NCI-H128 (cell line): Measurements from ENCODE around the gene DNAJB12.
"Not testable (repeated sequence)": the region's sequence is repeated elsewhere in the genome, so short reads cannot be mapped to it uniquely, and the experiment has no call there.

Source experiments
- DNase-seq: peaks from one replicate; lab custom pipeline; 2025; ENCODE audit not compliant: unreplicated experiment; lab: John Stamatoyannopoulos, UW

Gene DNAJB12

GRCh38 chr10:72353965-72354355, 759 bp downstream of the DNAJB12 start:
- DNase-seq, result no peak

DNA sequence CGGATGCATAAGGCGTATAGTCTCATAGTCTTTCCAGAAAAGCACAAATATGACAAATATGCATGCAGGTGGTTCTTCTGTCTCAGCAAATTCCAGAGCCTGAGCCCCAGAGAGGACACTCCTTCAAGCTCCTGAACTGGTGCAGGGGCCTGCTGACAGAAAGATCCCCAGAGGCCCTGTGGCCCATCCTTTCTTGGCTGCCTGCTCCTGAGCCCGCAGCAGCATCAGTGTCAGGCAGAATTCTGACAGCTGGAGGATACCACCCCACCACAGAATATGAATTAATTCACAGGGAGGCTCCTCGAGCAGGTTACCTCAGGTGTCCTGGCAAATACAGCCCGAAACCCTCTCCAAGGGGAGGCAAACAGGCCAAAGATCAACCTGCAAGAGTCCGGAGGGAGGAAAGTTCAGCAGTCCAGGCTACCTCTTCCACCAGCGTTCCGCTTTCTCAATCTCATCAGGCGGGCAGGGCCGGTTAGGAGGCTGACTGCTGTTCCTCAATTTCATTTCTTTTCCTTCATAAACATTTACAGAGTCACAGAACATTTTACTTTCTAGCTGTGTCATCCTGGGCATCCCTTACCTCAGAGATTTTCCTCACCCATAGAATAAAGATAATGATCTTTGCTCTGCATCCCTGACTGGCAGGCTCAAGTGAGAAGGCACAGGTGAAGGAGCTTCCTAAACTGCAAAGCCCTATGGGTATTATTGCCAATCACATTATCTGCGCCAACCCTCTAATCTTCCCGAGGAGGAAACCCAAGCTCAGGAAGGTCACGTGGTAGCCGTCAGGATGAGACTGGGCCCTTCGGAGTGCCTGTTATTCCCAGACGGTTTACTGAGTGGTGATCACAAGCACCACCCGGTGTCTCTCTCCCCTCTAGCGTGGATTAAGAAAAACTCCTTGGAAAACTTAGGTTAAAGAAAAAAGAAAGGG, 1.4 kb downstream of the DNAJB12 start:
- DNase-seq, result no peak

DNA sequence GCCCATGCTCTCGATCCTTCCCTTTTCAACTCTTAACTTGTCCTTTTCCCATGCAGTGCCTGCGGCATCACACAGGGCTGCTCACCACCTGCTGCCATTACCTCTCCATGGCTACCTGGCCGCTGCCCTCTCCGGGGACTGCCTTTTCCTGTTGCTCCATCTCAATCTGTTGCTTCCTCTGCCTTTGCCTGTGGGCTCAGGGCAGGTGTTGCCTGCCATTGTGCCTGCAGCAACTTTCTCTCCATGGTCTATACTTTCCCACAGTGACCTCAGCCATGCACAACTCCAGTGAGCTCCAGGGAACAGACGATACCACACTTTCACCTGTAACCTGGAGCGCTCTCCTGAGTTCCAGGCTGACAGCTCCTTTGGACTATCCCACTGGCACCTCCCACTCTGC, 3.2 kb downstream of the DNAJB12 start:
- DNase-seq, result no peak

DNA sequence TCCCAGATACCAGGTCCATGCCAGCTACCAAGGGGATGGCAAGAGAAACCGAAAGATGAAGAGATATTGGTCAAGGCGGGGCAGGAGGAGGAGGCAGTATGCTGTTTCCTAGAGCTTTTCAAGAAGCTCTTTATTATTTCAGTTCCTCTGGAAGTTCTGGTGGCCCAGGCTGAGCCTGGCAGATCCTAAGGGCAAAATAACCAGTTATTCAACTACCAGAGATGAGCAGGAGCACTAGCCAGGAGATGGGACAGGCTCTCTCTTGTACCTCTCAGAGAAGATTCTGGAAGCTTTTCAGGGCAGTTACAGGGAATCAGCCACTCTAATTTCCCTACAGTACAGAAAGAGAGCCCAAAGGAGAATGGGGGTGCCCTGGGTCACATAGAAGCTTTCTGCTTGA, 5.3 kb downstream of the DNAJB12 start:
- DNase-seq, result no peak

DNA sequence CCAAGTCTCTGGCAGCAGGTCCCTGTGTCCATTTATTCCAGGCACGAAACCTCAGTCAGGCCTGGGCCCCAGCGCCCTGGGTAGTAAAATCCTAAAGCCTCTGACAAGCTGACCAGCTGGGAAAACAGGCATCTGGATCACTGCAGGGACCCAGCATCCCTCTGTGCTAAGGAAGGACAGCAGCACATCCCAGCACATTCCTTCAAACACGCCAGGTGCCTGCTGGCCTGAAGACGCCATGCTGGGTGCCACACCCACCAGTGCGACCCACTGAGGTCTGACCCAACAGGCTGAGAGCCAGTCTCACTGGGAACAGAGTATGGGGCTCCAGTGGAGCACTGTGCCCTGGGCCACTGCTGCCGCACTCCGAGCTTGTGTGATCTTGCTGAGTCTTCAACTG, 6.4 kb downstream of the DNAJB12 start:
- DNase-seq, result no peak

DNA sequence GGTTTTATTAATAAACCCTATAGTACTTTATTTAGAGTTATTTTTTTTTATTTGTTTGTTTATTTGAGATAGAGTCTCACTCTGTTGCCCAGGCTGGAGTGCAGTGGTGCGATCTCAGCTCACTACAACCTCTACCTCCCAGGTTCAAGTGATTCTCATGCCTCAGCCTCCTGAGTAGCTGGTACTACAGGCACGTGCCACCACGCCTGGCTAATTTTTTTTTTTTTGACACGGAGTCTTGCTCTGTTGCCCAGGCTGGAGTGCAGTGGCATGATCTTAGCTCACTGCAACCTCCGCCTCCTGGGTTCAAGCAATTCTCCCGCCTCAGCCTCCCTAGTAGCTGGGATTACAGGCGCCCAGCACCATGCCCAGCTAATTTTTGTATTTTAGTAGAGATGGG, 8.6 kb downstream of the DNAJB12 start:
- DNase-seq, result not testable (repeated sequence)

- no peak for DNase-seq
Observed at GRCh38 chr10:72344932-72345331, 9.8 kb downstream of the DNAJB12 start.

DNA sequence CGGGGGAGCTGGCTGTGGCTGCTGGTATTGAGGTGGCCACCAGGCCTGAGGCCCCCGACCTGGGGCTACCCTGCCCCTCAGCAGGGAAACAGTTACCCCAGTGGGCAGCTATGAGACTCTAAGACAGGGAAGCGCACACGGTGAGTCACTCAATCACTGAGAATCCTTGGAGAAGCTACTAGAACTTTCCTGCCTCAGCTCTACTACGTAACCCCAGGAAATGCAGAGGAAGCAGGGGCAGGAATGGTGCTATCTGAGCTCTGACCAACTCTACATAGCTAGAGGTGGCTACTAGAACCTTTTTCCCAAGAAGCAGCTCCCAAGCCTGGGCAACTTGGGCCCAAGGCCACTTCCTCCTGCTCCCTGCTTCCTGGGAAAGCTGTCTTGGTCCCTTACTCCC, 11.8 kb downstream of the DNAJB12 start:
- no peak for DNase-seq

DNA sequence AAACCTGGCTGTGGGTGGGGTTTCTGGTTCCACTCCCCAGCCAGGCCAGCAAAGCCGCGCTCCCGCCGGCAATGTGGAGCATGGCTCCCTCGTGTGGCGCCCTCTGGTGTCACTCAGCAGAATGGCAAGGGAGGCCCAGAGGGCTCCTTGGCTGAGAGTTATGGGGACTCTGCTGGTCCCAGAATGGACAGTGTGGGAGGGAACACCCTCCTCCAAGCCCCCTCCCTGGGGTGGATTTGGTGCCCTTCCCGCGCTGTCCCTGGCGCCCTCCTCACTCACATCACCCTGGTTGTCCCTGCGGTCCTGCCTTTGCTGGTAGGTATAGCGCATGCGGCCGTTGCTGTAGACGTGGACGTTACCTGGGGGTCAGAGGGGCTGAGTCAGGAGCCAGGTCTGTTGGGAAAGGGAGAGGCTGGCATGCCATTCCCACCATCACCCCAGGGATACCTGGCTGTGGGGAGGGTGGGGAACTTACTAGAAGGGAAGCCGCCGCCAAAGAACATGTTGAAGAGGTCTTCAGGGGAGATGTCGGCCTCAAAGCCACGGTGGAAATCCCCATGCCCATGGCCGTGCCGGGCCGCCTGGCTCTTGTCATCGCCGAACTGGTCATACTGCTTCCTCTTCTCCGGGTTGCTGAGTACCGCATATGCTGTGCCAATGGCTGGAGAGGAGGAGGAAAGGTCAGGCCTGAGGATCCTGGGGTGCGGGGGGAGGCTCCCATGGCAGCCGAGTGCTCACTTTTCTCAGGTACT, 14.0 kb downstream of the DNAJB12 start:
- DNase-seq, result no peak

- DNase-seq, result no peak
Observed at GRCh38 chr10:72338180-72338579, 16.5 kb downstream of the DNAJB12 start.

GRCh38 chr10:72337722-72338121, 17.0 kb downstream of the DNAJB12 start:
- no peak for DNase-seq

GRCh38 chr10:72337039-72337629, 17.6 kb downstream of the DNAJB12 start:
- DNase-seq, result no peak

- no peak for DNase-seq
Observed at GRCh38 chr10:72336259-72337038, 18.3 kb downstream of the DNAJB12 start.

DNA sequence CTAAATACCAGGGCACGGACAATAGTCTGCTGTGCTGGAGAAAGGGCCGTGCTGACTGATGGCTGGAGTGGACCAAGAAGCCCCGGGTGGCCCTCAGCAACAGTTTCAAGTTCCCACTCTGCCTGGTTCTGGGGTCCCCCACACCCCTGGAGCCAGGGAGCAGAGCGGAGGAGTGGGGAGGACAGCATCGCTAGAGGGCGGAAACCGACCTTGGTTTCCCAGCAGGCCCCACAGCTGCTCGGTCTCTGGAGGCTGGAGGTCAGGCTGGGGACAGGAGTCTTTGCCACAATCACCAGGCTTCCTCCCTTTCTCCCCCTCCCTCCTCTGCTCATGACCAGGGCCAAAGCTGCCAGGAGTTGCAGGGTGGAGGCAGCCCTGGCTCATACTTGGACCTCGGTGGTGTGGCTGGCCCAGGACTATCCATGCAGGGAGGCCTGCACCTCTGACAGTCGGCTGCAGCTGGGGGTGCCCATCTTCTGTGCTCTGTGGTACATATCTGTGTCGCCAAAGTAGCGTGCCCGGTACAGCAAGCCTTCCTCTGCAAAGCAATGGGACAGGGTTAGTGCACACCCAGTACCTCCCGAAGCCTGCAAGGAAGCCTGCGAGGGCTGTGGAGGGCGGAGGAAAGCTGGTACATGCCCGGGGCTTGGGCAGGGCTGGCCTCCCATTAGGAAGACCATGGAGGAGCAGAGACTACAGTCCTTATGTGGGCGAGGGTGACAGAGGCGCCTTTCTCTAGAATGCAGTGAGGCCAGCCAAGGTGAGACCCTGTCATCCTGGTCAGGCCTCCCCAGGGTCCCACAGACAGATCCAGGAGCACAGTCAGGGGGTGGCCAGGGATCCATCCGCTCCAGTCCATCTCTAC, 19.1 kb downstream of the DNAJB12 start:
- DNase-seq, result no peak

GRCh38 chr10:72334825-72335393, 19.8 kb downstream of the DNAJB12 start:
- no peak for DNase-seq

DNA sequence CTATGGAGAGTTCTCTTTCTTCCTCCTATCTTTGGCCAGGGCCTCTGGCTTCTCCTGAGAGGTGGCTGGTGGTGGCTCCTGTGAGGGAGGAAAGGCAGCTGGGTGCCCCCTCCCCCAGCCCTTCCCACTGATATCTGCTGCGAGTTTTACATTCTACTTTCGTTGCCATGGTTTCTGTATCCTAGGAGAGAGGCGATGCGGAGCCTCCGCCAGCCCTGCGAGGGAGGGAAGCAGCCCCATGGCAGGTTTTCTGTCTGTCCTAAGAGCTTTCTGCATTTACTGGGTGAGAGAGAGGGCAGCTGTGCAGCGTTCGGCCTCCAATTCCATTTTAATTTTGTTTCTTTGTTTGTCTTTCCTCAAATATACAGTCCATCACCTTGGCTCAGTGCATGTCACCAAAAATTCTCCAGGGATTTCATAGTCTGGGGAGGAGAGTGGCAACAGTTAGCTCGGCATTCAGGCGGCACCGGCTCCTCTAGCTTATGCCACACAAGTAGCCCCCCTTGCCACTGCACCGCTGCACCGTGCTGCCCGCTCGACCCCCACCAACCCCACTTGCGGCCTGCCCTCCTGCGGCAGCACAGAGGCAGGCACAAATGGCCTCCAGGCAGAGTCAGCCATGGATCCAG, 20.4 kb downstream of the DNAJB12 start:
- DNase-seq, result peak; percentile 50

- no peak for DNase-seq
Observed at GRCh38 chr10:72333112-72334015, 21.4 kb downstream of the DNAJB12 start.

DNA sequence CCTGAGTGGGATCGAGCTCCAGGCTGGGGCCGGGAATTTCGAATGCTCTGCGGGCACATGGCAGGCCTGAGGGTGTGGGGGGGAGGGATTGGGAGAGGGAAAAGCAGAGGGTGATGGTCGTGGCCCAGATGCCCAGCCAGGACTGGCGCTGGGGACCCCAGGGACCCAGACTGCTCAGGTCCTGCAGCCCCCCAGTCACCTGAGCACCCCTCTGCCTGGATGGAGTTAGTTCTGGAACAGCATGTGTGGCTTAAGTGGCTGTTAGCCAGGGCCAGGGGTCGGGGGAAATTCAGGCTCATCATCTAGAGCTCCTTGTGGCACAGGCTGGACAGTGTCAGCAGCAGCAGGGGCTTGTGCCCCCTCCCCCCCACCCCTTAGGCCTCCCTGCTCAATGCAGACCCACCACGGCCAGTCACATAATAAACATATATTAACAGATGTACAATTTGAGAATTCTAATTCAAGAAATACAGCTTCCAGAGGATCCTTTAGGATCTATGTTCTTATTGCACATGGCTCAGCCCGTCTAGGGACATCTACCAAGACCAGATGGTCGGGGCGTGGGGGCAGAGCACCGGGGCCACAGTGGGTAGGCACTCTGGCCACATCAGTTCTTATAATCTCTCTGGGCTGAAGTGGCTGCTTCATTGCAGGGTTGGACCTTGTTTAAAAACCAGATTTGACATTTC, 22.2 kb downstream of the DNAJB12 start:
- DNase-seq, result no peak
